WTC11 (cell line): ENCODE measurements around the gene CCDC88A. TPM values are rescaled to one million over a fixed set of nuclear protein-coding genes. Genes with fewer than 3 reads are reported as not detected.

ENCODE experiments used
- ATAC-seq: fragments of 200-7000 bp; cut with Tn5 transposase; 2 replicates; pipeline ENCODE4 v1.10.0; 2021; ENCODE audit warnings: mild to moderate bottlenecking, moderate library complexity
- CTCF ChIA-PET: fragments of 300-600 bp; sonication (Branson Sonifier 250); formaldehyde crosslinking; loops from one replicate; lab custom pipeline; 2021; ENCODE audit warnings: antibody characterized with exemption; lab: Charles Lee
- POLR2A ChIA-PET: fragments of 350-600 bp; sonication (Branson Sonifier 250); formaldehyde crosslinking; loops from one replicate; lab custom pipeline; 2021; ENCODE audit warnings: antibody characterized with exemption; lab: Charles Lee
- DNase-seq: peaks from one replicate; pipeline ENCODE4 v3.0.0; 2021; ENCODE audit warnings: low spot score
- H3K27ac Mint-ChIP-seq: 2 replicates; pipeline ENCODE4 v1.8.0; 2021; ENCODE audit warnings: mixed read lengths
- H3K27me3 Mint-ChIP-seq: 2 replicates; pipeline ENCODE4 v1.8.0; 2021; ENCODE audit warnings: low read depth, mild to moderate bottlenecking, moderate library complexity, mixed read lengths
- H3K36me3 Mint-ChIP-seq: 2 replicates; pipeline ENCODE4 v1.8.0; 2021; ENCODE audit warnings: mixed read lengths
- H3K4me1 Mint-ChIP-seq: 2 replicates; pipeline ENCODE4 v1.8.0; 2022; ENCODE audit warnings: mixed read lengths
- H3K4me3 Mint-ChIP-seq: 2 replicates; pipeline ENCODE4 v1.8.0; 2021; ENCODE audit warnings: mild to moderate bottlenecking, moderate library complexity, mixed read lengths
- H3K9me3 Mint-ChIP-seq: 2 replicates; pipeline ENCODE4 v1.8.0; 2021; ENCODE audit warnings: mixed read lengths
- ARID4B ChIP-seq: sonication (generic); formaldehyde crosslinking; IDR thresholded peaks from 2 replicates; pipeline ENCODE4 v1.8.0; 2023; ENCODE audit warnings: missing genetic modification reagents, mild to moderate bottlenecking, borderline replicate concordance
- ATF2 ChIP-seq: sonication (generic); formaldehyde crosslinking; IDR thresholded peaks from 2 replicates; pipeline ENCODE4 v1.8.1; 2022; ENCODE audit warnings: low read depth, missing genetic modification reagents, borderline replicate concordance
- CBFB ChIP-seq: sonication (generic); formaldehyde crosslinking; IDR thresholded peaks from 2 replicates; pipeline ENCODE4 v1.8.1; 2022; ENCODE audit warnings: mild to moderate bottlenecking, low read depth, missing genetic modification reagents
- CREB1 ChIP-seq: sonication (generic); formaldehyde crosslinking; IDR thresholded peaks from 2 replicates; pipeline ENCODE4 v1.8.0; 2023; ENCODE audit warnings: mild to moderate bottlenecking, missing genetic modification reagents
- ETV6 ChIP-seq: sonication (generic); formaldehyde crosslinking; IDR thresholded peaks from 2 replicates; pipeline ENCODE4 v1.8.1; 2022; ENCODE audit warnings: mild to moderate bottlenecking, missing genetic modification reagents
- FOXP1 ChIP-seq: sonication (generic); formaldehyde crosslinking; IDR thresholded peaks from 2 replicates; pipeline ENCODE4 v1.8.0; 2022; ENCODE audit warnings: missing genetic modification reagents, mild to moderate bottlenecking, moderate library complexity, borderline replicate concordance
- IRF1 ChIP-seq: sonication (generic); formaldehyde crosslinking; IDR thresholded peaks from 2 replicates; pipeline ENCODE4 v1.8.0; 2023; ENCODE audit warnings: missing genetic modification reagents
- NR1H2 ChIP-seq: sonication (generic); formaldehyde crosslinking; IDR thresholded peaks from 2 replicates; pipeline ENCODE4 v1.9.0; 2021; ENCODE audit warnings: mild to moderate bottlenecking, moderate library complexity, missing genetic modification reagents
- TCF7 ChIP-seq: sonication (generic); formaldehyde crosslinking; IDR thresholded peaks from 2 replicates; pipeline ENCODE4 v1.8.0; 2022; ENCODE audit warnings: mild to moderate bottlenecking, low read depth, missing genetic modification reagents, moderate library complexity
- USF1 ChIP-seq: sonication (generic); formaldehyde crosslinking; IDR thresholded peaks from 2 replicates; pipeline ENCODE4 v1.8.0; 2022; ENCODE audit warnings: mild to moderate bottlenecking, missing genetic modification reagents
- USF2 ChIP-seq: sonication (generic); formaldehyde crosslinking; IDR thresholded peaks from 2 replicates; pipeline ENCODE4 v1.8.1; 2023; ENCODE audit warnings: mild to moderate bottlenecking, missing genetic modification reagents, moderate library complexity
- ZMAT4 ChIP-seq: fragments of 250-450 bp; sonication (Bioruptor Pico); IDR thresholded peaks from 2 replicates; pipeline ENCODE4 v1.9.0; 2021; ENCODE audit warnings: mild to moderate bottlenecking
- ZNF121 ChIP-seq: sonication (generic); formaldehyde crosslinking; IDR thresholded peaks from 2 replicates; pipeline ENCODE4 v1.8.0; 2023; ENCODE audit warnings: missing genetic modification reagents
- ZNF219 ChIP-seq: sonication (generic); formaldehyde crosslinking; IDR thresholded peaks from 2 replicates; pipeline ENCODE4 v1.8.0; 2023; ENCODE audit warnings: missing genetic modification reagents, mild to moderate bottlenecking, borderline replicate concordance
- ZNF396 ChIP-seq: fragments of 250-450 bp; sonication (Bioruptor Pico); IDR thresholded peaks from 2 replicates; pipeline ENCODE4 v1.8.0; 2021; ENCODE audit warnings: mild to moderate bottlenecking, moderate library complexity, borderline replicate concordance
- ZNF423 ChIP-seq: fragments of 250-450 bp; sonication (Bioruptor Pico); IDR thresholded peaks from 2 replicates; pipeline ENCODE4 v2.1.2; 2022; ENCODE audit warnings: mild to moderate bottlenecking, moderate library complexity
- ZNF512 ChIP-seq: sonication (generic); formaldehyde crosslinking; IDR thresholded peaks from 2 replicates; pipeline ENCODE4 v1.8.1; 2022; ENCODE audit warnings: missing genetic modification reagents, borderline replicate concordance
- total RNA-seq: library from RNA; stranded (reverse); gene quantifications from 3 replicates; pipeline ENCODE4 v1.2.3, GENCODE V29; 2021

CCDC88A gene
- total RNA-seq, 1 experiment from 2014 or later = 97.5 TPM

GRCh38 chr2:55357927-55358326, 61.7 kb downstream of the CCDC88A start:
- H3K27me3 Mint-ChIP-seq = no peaks in the 10 kb centered on the region
- TF ChIP-seq TCF7 (CRISPR knock-in tag) (no peak), ETV6 (CRISPR knock-in tag) (no peak), ARID4B (CRISPR knock-in tag) (no peak), FOXP1 (CRISPR knock-in tag) (no peak), ZNF121 (CRISPR knock-in tag) (no peak), USF1 (CRISPR knock-in tag) (no peak), ZNF396 (CRISPR knock-in tag) (no peak), ATF2 (CRISPR knock-in tag) (no peak), USF2 (CRISPR knock-in tag) (no peak), IRF1 (CRISPR knock-in tag) (no peak), ZNF219 (CRISPR knock-in tag) (no peak), CREB1 (no peak), NR1H2 (CRISPR knock-in tag) (no peak), ZMAT4 (CRISPR knock-in tag) (no peak), ZNF423 (CRISPR knock-in tag) (no peak), CBFB (CRISPR knock-in tag) (no peak), ZNF512 (CRISPR knock-in tag) (no peak)
- POLR2A ChIA-PET = no interaction called here
- H3K36me3 Mint-ChIP-seq = peaks cover 20% of the 10 kb centered on the region
- CTCF ChIA-PET = no interaction called here
- ATAC-seq (no peak), DNase-seq (no peak)
- no peak overlapping the region for H3K27ac Mint-ChIP-seq
- H3K4me3 Mint-ChIP-seq = no peak overlapping the region
- 0 out of 2 replicates have a peak, but pooled peaks cover 2% of the 10 kb centered on the region for H3K9me3 Mint-ChIP-seq
- H3K4me1 Mint-ChIP-seq = no peaks in the 10 kb centered on the region
